ENCODE measurements around the gene HDHD5.

Gene HDHD5

DNA sequence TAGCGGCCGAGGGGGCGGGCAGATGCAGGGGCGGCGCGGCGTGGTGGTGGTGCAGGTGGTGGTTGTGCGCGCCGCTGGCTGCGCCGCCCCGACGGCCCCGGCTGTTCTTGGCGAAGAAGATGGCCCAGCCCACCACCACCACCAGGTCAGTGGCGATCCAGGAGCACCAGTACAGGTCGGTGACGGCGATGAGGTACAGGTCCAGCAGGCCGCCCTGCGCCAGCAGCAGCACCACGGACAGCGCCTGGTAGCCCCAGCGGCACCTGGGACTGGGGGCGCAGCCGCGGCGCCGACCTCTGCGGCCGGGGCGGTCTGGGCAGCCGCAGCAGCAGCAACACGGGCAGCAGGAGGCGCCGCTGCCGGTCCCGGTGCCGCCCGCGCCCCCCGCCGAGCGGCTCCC, 38.8 kb downstream of the HDHD5 start:
- DNase-seq (ENCODE audit: low spot score) = peak; percentile 46

DNA sequence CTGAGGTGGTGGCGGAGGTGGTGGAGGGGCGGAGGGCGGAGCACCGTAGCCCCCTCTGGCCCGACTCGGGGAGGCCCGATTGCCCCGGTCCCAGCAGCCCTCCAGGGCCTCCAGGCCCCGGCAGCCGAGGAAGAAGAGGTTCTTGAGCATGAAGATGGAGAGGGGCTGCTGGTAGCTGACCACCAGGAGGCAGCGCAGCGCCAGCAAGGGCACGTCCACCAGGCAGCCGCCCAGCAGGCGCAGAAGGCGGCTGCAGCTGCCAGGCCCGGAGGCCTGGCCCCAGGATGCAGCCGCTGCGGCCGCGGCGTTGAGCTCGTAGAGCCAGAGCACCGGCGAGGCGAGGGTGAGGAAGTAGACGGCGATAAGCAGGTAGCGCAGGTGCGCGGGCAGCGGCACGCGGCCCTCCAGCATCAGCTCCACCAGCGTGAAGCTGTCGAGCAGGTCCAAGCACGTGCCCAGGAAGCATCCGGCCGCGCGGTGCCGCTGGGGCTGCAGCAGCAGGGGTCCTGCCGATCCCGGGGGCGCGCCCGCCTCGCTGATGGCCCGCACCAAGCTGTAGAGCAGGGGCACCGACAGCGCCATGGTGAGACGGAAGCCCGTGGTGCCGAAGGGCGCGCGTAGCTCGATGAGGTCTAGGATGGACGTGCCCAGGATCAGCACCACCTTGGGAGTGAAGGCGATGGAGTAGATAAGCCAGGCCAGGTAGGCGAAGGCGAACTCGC, 39.4 kb downstream of the HDHD5 start:
- no peak for DNase-seq (ENCODE audit: low spot score)

DNA sequence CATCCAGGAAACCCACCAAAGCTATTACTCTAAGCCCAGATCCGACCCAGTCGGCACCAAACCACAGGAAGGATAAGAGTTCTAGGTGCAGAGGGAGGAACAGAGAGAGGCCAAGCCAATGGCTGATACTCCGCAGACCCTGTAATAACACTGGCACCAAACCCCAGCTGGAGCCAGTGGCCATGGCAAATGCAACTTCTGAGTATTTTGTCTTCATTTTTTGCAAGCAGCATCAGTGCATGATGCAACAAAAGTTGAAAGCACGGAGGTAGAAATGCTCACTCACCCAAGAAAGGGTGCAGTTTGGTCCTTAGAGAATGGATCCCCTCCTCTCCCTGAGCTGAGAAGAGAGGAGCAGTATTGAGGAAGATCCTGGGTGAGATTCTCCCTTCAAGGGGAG, 40.7 kb downstream of the HDHD5 start:
- DNase-seq (ENCODE audit: low spot score) = no peak

DNA sequence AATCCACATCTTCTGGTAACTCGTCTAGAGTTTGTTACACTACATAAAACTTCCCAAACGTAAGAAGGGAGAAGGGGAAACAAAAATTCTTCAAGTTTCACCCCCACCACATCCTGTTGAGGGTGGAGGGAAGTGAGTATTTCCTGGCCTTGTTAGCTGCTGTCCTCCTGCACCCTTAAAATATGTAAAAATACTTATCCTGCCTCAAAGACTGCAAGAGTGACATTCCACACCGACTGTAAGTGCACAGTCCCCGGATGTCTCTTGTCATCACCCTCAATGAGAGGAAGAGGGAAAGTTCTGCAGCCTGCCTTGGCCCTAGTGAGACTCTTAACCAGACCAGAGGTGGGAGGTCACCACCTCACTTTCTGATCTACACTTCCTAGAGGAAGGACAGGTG, 41.2 kb downstream of the HDHD5 start:
- DNase-seq (ENCODE audit: low spot score) = no peak

DNA sequence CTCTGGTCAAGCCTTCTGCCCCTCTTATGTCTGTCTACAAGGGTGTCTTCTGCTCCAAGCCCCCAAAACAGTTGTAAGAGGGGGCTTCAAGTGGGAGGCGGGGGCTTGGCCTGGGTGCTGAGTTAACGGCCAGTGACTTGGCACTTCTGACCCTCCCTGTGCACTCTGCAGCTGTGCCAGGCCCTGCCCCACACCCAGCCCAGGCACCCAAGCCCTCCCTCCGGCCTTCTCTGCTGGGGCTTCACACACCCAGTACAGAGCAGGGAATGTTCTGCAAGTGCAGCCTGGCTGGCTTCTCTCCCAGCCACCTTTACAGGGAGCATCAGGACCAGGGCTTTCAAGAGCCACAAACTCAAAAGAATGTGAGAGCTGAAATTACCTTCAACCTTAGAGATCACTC, 41.7 kb downstream of the HDHD5 start:
- DNase-seq (ENCODE audit: low spot score) = no peak

DNA sequence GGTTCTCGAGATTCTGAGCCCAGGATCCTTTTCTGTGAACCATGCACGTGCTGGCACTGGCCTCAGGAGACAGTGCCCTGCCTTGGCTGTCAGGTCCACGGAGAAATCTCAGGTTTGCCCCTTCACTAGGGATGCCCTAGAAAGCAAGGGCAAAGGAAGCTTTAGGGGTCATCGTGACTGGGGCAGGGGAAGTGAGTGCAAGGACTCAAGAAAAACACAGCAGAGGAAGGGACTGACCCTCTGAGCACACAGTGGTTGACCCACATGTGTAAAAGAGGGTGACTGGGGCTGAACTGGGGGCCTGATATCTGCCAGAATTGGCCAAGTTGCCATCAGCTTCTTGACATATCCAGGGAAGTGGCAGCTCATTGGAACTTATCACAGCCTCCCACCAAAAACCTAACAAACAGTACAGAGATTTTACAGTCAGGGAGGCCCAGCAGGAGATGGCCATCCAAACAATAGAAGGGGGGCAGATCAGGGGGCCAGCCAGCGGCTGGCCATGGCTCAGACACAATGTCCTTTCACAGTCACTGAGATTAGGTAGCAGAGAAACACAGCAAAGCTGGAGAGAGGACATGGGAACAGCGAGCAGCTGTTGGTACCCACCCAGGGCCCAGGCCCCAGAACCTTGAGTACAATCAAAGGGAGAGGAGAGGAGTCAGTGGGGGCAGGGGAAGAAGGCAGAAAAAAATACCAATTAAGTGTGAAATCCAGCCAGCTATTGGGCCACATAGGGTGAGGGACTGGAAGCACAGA, 42.3 kb downstream of the HDHD5 start:
- DNase-seq (ENCODE audit: low spot score) = no peak

DNA sequence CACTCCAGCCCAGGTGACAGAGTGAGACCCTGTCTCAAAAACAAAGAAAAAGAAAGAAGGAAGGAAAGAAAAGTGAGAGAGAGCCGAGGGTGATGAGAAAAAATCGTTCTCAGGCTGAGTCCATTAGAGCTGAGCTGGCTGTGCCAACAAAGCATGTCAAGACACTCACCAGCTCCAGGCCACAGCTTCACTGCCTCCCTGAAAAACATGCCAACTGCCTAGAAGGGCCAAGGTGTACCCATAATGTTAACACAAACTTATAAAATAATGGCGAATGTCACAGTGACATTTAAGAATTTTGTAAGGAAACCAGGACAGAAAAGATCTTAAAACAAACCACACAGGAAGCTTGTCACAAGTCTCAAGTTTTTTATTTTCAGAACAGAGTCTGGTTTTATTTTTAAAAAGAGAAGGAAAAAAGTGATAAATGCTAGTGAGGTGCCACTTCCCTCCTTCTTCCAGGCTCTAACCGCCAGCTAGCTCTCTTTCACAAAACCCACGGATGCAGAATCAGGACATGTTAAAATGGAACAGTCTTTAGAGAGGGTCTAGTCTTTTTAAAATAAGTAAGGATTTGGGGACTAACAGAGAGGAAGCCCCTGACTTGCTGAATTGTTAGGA, 43.0 kb downstream of the HDHD5 start:
- no peak for DNase-seq (ENCODE audit: low spot score)

DNA sequence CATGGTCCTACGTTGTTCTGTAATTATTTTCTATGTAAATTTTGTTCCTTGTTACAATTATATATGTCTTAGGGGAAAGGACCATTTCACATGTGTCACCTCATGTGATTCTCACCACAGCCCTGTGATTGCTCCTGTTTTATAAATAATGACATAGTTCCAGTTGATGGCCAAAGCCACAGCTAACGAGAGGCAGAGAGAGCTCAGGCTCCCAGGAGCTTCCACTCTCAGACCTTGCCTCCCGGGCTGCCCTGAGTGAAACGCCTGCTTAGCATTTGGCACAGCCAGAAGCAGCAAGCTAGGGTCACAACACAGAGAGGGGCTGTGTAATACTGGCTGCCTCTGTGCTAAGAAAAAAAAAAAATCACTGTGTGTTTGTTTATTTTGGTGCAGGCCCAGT, 43.8 kb downstream of the HDHD5 start:
- no peak for DNase-seq (ENCODE audit: low spot score)

DNA sequence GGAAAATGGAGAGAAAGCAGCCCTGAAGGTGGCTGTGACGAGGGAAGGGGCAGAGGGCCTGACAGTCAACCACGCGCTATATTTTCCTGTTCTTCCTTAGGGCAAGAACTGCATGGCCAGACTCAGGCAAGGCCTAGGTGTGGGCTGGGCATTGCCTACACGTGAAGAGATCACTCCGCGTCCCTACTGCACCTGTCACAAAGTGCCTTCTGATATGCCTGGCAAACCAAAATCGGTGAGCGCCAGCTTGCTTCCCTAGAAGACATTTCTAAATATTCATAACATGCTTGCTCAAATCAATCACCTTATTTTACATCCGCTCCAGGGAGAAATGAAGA, 44.2 kb downstream of the HDHD5 start:
- DNase-seq (ENCODE audit: low spot score) = no peak

DNA sequence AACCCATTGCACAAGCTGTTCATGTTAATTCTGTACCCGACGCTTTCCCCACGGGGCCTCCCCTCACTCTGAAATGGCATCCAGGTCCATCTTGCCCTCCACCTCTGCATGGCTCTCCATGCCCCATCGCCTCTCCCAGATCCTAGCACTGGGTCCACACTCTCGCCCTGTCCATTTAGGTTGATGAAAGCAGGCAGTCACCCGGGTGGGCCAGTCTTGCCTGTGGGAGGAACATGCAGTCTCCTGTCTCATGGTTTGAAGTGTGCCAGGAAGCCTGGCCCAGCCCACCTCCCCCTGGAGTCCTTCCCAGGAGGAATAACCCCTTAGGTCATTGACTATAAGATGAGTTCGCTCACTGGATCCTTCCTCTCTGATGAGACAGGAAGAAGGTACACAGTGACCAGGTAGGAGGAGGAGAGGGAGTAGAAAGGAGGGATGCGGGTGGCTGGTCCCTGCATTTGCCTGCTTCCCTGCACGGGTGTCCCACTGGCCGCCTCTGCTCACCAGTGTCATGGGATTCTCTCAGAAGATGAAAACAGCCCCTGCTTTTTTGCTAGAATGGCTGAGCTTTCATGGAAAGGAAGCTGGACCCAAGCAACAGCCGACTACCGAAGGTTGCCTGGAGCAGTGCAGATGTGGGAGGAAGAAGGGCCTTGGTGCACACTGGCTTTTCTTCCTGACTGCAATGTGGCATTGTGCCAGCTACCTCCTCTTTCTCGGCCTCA, 44.7 kb downstream of the HDHD5 start:
- no peak for DNase-seq (ENCODE audit: low spot score)

DNA sequence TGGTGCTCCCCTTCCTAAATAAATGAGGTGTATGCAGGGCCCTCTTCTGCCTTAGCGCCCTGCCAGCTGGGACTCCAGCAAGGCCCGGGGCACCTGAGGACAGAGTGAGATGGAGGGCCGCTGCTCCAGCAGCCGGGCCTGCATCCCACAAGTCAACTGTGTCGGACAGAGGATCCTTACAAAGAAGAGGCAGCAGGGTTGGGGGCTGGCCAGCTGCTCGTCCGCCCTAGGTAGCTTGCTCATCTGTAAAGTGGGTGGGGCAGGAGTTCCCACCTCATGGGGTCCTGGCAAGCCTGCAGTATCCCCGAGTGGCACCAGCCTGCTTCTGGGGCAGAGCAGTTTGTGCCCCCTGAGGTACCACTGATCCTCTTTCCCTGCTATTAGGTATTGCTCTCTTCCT, 45.5 kb downstream of the HDHD5 start:
- DNase-seq (ENCODE audit: low spot score) = no peak

DNA sequence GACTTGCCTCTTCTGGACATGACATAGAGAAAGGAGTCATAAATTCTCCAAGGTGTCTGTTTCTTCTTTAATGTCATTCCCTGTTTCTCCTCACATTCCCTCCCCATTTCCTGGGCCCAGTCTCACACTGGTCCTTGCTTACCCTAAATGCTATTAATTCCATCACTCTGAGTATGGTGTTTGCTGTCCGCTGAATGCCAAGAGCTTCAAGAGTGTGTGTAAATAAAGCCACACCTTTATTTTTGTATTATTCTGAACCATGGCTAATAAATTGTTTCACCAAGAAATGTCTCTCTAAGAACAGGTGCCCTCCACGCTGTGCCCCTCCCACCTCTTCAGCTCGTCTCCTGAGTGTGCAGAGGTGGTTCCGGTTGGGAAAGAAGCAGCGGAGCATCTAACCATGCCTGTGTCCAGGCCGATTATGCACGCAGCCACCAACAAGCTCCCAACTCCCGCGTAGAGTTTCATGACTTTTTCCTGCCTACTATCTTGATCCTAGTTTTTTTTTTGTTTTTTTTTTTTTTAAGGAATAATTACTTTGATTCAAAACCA, 46.5 kb downstream of the HDHD5 start:
- DNase-seq (ENCODE audit: low spot score) = no peak

DNA sequence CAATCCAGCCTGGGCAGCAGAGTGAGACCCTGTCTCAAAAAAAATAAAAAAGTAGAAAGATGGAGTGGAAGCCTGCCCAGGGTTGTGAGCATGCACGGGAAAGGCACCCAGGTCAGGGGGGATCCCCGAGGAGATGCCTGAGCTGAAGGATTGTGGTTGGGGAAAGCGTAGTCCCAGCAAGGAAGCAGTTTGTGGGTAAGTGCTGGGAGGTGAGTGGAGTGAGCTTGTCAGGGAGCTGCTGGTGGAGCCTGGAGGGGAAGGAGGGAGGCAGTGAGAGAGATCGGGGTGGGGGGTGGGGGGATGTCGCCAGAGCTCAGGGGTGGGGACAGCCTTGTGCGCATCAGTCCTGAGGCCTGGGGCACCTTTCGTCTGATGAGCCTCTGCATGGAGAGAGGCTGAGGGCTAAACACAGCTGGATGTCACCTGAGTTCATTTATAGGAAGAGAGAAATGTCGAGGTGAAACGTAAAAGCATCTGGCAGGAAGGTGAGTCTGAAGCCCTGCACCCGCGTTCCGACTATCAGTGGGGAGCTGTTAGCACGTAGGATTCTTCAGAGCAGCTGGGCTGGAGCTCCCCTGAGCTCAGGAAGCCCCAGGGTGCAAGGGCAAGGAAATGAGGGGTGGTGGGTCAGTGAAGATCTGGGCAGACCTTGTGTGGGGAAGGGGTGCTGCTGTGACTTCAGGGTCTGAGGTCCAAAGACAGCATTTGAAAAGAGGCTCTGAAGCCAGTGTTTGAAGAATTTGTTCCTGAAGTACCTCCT, 48.1 kb downstream of the HDHD5 start:
- no peak for DNase-seq (ENCODE audit: low spot score)

DNA sequence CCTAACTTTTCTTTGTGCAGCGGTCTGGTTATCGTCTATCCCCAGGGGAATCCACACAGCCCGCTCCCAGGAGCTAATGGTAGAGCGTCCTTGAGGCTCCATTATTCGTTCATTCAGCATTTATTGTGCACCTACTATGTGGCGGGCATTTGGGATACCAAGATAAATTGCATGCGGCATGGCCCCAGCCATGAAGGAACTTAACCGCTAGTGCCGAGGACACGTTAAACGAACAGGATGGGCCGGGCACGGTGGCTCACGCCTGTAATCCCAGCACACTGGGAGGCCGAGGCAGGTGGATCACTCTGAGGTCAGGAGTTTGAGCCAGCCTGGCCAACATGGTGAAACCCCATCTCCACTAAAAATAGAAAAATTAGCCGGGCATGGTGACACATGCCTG, 49.1 kb downstream of the HDHD5 start:
- no peak for DNase-seq (ENCODE audit: low spot score)

DNA sequence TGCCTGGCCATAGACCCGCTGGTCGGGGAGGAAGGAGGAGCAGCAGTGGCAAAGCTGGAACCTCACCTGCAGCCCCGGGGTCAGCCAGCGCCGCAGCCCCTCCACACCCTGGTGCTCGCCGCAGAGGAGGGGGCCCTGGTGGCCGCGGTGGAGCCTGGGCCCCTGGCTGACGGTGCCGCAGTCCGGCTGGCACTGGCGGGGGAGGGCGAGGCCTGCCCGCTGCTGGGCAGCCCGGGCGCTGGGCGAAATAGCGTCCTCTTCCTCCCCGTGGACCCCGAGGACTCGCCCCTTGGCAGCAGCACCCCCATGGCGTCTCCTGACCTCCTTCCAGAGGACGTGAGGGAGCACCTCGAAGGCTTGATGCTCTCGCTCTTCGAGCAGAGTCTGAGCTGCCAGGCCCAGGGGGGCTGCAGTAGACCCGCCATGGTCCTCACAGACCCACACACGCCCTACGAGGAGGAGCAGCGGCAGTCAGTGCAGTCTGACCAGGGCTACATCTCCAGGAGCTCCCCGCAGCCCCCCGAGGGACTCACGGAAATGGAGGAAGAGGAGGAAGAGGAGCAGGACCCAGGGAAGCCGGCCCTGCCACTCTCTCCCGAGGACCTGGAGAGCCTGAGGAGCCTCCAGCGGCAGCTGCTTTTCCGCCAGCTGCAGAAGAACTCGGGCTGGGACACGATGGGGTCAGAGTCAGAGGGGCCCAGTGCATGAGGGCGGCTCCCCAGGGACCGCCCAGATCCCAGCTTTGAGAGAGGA, 49.8 kb downstream of the HDHD5 start:
- no peak for DNase-seq (ENCODE audit: low spot score)

DNA sequence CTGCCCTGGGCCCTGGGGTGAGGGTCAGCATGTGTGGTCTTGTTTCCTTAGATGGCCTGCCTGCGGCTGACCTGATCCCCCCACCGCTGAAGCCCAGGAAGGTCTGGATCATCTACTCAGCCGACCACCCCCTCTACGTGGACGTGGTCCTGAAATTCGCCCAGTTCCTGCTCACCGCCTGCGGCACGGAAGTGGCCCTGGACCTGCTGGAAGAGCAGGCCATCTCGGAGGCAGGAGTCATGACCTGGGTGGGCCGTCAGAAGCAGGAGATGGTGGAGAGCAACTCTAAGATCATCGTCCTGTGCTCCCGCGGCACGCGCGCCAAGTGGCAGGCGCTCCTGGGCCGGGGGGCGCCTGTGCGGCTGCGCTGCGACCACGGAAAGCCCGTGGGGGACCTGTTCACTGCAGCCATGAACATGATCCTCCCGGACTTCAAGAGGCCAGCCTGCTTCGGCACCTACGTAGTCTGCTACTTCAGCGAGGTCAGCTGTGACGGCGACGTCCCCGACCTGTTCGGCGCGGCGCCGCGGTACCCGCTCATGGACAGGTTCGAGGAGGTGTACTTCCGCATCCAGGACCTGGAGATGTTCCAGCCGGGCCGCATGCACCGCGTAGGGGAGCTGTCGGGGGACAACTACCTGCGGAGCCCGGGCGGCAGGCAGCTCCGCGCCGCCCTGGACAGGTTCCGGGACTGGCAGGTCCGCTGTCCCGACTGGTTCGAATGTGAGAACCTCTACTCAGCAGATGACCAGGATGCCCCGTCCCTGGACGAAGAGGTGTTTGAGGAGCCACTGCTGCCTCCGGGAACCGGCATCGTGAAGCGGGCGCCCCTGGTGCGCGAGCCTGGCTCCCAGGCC, 50.6 kb downstream of the HDHD5 start:
- no peak for DNase-seq (ENCODE audit: low spot score)

DNA sequence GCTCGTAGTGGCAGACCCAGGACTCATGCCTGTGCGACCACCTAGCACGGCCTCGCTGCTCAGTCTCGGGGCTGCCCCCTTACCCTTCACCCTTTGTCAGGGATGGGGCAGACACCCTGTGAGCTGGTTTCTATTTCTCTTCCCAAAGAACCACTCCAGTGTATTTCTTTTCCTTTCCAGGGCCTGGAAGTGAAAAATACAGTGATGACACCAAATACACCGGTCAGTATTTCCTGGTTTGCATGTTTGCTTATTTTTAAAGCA, 51.6 kb downstream of the HDHD5 start:
- no peak for DNase-seq (ENCODE audit: low spot score)

DNA sequence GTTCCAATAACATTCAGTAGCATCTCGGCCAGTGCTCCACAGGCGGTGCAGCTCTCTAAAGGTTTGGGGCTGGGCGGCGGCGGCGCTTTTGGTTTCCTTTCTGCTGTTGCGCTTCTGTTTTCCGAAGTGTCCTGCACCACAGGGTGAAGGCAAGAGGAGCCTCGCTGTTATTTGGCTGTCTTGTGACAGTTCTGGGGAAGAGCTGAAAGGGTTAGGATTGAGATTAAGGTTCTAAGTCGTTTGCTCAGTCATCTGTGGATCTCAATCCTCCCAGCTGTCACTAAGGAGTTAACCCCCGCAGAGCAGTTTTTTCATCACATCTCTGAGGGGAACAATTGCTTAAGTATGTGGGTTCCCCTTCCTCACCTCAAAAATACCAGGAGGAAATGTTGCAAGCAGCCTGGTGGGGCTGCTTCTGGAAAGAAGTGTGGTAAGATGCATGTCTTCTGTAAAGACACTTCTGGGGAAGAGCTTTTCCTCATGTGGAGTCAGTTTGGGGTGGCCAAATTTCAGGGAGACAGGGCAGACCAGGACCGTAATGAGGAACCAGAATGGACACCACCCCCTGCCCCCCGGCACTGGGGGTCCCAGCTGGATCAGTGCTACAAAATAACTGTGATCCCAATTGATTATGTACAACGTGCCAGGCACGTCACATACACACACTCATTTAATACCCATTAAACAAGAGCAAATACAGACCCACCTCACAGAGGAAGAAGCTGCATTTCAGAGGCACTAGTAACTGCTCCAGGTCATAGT, 52.1 kb downstream of the HDHD5 start:
- DNase-seq (ENCODE audit: low spot score) = no peak

DNA sequence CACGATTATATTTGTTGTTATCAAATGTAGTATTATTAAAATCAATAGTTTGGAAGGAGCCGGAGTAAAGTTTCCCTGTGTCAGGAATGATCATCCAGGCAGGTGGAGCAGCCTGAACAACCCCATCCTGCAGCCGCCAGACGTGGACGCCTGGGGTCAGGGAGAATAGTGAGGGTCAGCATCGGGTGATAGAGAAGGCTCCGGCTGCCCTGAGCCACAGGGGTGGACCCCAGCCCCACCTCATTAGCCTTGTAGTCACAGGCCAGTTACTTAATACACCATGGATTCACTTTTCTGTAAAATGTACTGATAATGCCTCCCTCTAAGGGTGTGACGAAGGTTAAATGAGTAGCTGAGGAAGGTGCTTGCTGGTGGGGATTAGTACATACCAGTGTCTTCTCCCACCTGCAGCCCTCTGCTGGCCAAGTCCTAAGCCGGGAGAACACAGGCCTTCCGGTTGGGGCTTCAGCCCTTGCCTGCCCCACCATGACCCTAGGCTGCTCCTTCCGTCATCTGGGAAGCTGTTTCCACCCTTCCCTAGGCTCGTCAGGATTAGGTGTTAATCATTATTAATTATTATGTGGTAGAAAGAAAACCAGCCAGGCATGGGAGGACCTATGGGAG, 52.8 kb downstream of the HDHD5 start:
- no peak for DNase-seq (ENCODE audit: low spot score)
